Astrocyte of the spinal cord (primary cell): ENCODE results near the gene HYDIN.
A peak's percentile ranks its signal among the peaks of the same experiment; 100 is the strongest.

Source experiments
- DNase-seq: peaks from one replicate; pipeline ENCODE4 v3.0.0; 2011; ENCODE audit warnings: low read depth, low spot score
- H3K4me3 ChIP-seq: 2 replicates; pipeline ENCODE4 v1.5.1; 2011; ENCODE audit warnings: low read depth, mild to moderate bottlenecking, low read length, moderate library complexity
- in situ Hi-C: cut with HindIII; loops from 2 replicates; pipeline ENCODE4 v1.10.0; 2017; ENCODE audit warnings: low sequenced_read_pairs
- TF ChIP-seq, protein P1 (sequence below): IDR thresholded peaks from 2 replicates; pipeline ENCODE4 v1.5.1; 2012; ENCODE audit warnings: low read depth, mild to moderate bottlenecking, low read length, inconsistent platforms

Gene HYDIN

DNA sequence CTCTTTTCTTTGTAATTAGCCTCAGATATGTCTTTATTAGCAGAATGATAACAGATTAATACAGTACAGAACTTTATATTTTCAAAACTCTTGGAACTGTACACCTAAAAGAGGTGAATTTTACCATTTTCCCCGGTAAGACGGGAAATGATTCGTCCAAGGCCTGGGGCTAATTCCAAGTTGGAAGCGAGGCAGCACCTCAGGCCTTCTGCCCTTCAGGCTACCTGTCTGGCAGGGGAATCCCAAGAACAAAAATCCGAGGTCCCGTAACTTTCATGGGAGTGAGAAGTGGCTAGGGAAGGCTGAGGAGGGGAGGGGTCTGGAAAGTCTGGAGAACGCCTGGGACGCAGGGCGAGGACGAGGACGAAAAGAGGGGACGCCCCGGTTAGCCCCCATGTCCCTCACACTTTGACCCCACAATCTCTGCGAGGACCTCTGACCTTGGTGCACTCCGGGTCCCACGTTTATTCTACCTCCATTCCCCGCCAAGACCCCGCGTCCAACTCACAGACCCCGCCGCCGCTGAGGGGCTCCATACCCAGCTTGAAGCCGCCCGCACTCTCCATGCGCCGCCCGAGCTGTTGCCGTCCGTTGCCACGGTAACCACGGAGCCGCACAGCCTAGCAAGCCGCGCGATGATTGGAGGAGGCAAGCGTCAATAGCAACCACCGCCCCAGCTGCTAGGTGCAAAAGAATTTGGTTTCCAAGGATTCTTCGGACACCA is at the start of gene HYDIN:
HYDIN (minus strand) TSS at position 601 of the 724 bp plus-strand sequence. CDS start 43,827 bp downstream, outside the sequence.
- peak; percentile 24 for DNase-seq
- TF ChIP-seq, protein P1, sequence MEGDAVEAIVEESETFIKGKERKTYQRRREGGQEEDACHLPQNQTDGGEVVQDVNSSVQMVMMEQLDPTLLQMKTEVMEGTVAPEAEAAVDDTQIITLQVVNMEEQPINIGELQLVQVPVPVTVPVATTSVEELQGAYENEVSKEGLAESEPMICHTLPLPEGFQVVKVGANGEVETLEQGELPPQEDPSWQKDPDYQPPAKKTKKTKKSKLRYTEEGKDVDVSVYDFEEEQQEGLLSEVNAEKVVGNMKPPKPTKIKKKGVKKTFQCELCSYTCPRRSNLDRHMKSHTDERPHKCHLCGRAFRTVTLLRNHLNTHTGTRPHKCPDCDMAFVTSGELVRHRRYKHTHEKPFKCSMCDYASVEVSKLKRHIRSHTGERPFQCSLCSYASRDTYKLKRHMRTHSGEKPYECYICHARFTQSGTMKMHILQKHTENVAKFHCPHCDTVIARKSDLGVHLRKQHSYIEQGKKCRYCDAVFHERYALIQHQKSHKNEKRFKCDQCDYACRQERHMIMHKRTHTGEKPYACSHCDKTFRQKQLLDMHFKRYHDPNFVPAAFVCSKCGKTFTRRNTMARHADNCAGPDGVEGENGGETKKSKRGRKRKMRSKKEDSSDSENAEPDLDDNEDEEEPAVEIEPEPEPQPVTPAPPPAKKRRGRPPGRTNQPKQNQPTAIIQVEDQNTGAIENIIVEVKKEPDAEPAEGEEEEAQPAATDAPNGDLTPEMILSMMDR: no peak
- in situ Hi-C loops: no loop called here
- peak within 1 kb of the TSS; percentile 18 for H3K4me3 ChIP-seq

DNA sequence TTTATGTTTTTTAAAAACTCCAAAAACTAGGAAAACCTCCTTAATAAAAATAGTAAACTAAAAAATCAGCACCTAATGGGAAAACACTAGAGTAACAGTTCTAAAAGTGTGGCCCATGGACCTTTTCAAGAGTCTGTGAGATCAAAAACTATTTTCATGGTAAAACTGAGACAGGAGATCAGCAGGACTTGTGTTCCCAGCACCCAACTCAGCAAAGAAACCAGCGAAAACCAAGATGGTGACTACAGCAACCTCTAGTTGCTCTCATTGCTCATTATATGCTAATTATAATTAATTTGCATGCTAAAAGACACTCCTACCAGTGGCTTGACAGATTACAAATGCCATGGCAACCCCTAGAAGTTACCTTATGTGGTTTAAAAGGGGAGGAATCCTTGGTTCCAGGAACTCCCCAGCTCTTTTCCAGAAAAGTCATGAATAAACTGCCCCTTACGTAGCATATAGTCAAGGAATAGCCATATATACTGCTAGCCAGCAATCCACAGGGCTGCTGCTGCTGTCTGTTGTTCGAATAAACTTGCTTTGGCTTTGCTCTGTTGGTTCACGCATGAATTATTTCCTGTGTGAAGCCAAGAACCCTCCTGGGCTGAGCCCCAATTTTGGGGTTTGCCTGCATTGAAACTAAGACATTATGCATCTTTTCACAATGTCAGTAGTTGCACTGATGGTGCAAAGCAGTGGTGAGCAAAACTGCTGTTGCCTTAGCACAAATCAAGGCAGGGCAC is 46.2 kb upstream of the HYDIN start:
- TF ChIP-seq, protein P1: no peak
- no peak overlapping the region for H3K4me3 ChIP-seq
- in situ Hi-C loops: no loop called here

DNA sequence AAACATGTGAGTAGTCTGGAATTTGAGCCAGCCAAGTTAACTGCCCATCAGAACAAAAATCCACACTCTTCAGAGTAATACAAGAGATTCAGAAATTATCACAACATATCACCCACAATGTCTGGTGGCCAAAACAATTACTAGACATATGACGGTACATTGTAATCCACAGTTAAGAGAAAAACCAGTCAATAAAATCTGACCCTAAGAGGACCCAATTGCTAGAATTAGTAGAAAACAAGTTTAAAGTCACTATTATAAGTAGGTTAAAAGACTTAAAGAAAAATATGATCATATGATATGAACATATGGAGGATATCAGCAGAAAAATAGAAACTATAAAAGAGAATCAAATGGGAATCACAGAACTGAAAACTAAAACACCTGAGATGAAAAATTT is 42.9 kb upstream of the HYDIN start:
- no peak overlapping the region for H3K4me3 ChIP-seq
- TF ChIP-seq, protein P1: no peak
- in situ Hi-C loops: no loop called here
- no peak for DNase-seq

More for the DNA sequence above, 46.2 kb upstream of the HYDIN start:
- DNase-seq: no peak

DNA sequence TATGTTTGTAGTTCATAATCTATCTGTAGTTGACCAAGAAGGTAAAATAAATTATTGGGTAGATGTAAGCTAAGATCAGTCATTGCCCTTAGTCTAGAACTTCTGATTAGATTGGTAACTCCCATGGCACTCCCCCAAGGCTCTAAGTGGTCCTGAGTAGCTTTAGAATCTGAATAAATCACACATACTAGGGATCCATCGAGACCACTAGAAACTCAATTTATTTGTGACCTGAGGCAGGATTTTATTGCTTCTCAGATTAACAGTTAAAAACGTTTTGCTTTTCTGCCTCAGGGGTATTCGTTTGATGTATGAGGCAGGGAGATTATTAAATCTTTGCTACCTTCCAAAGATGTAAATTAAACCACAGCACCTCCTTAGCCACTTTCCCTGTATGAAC is 33.8 kb upstream of the HYDIN start:
- no peak for DNase-seq
- in situ Hi-C loops: no loop called here
- H3K4me3 ChIP-seq: no peak overlapping the region
- TF ChIP-seq, protein P1: no peak

DNA sequence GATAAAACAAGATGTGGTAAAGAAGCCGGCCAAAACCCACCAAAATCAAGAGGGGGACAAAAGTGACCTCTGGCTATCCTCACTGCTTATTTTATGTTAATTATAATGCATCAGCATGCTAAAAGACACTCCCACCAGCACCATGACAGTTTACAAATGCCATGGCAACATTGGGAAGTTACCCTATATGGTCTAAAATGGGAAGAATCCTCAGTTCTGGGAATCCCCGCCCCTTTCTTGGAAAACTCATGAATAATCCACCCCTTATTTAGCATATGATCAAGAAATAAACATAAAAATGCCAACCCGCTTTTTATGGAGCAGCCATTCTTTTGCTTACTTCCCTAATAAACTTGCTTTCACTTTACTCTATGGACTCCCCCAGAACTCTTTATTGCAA is 33.1 kb upstream of the HYDIN start:
- in situ Hi-C loops: no loop called here
- H3K4me3 ChIP-seq: no peak overlapping the region
- TF ChIP-seq, protein P1: no peak
- DNase-seq: no peak

DNA sequence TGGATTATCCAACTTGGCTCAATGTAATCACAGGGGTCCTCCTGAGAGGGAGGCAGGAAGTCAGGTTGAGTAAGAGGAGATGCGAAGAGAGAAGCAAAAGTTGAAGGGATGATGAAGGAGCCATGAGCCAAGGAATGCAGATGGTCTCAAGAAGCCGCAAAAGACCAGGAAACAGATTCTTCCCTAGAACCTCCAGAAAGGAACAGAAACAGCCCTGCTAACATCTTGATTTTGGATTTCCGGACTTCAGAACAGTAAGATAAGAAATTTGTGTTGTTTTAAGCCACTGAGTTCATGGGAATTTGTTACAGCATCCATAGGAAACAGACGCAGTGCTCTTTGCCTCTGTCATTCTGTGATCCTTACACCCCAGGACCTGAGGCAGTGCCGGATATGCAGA is 31.9 kb upstream of the HYDIN start:
- TF ChIP-seq, protein P1: no peak
- in situ Hi-C loops: no loop called here
- no peak for DNase-seq

More for the DNA sequence above, 31.9 kb upstream of the HYDIN start:
- no peak overlapping the region for H3K4me3 ChIP-seq
